GM21526 (cell line): ENCODE results near the gene IFFO2.
"Not testable (repeated sequence)": the region's sequence is repeated elsewhere in the genome, so short reads cannot be mapped to it uniquely, and the experiment has no call there.

Experiments
- ATAC-seq: cut with Tn5 transposase; IDR thresholded peaks from one replicate; pipeline ENCODE4 v1.9.1; 2021; ENCODE audit warnings: moderate library complexity; ENCODE audit not compliant: unreplicated experiment, low FRiP score

Gene IFFO2

DNA sequence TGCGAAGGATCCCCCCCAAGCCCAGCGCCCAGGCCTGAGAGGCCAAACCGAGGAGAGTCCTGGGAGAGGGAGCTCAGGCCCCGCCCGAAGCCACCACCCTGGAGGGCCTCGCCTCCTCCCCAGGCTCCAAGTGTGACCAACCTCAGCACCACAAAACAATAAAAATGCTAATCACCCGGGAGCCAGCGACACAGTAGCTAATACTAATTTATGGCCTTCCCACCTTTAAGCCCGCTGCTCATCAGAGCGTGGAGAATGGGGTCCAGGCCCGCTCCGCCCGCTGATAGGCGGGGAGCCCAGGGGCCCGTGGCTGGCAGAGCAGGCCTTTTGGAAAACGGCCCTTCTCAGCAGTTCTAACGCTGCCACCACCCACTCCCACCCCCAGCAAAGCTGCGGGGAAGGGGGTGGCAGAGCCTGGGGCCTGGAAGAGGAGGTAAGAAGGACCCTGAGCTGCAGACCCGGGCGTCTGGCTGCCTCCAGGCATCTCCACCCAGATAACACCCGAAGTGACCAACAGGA is 76.6 kb downstream of the IFFO2 start:
- no peak for ATAC-seq

DNA sequence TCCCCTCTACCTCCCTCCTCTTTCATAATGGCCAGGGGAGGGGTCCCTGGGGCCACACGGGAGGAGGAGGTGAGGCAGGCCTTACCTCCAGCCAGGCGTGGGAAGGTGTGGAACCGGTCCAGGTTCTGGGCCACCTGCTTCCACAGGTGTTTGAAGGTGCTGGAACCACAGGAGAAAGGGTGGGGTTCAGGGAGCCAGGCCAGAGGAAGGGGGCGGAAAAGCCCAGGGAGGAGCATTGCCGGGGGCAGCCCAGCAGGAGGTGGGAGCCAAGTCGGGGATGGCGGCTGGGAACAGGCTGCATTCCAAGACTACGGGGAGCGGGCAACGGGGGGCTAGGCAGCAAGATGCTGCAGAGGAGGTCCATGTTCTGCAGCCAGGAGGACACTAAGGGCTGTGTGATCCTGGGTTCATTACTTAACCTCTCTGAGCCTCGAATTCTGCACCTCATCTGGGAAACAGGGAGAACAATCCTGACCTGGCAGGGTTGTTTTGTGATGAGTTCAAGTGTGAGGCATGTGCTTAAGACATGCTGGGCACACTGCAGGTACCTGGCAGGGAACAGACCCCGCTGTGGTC is 77.2 kb downstream of the IFFO2 start:
- no peak for ATAC-seq

DNA sequence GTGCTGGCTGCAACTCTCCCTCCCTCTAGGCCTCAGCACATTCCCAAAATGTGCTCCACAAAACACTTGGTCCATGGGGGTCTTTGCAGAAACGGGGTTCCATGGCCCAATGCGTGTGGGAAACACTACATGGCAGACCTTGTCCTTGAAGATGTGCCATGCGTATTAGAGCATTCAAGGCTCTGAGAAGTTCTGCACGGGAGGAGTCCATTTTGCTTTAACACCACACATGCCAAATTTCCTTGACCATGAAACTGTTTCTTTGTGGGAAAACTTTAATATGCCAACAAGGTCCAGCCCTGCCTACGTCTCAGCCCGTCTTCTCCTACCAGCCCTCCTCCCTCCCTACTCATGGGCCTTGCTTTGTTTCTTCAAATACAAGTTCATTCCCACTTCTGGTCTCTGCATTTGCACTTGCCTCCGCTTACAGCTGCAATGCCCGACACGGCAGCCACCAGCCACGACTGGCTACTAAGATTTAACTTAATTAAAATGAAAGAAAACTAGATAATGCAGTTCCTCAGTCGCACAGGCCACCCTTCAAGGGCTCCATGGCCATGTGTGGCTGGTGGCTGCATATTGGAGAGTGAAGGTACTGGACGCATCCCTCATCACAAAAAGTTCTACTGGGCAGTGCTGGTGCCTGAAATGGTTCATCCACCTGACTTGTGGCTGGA is 77.8 kb downstream of the IFFO2 start:
- no peak for ATAC-seq

DNA sequence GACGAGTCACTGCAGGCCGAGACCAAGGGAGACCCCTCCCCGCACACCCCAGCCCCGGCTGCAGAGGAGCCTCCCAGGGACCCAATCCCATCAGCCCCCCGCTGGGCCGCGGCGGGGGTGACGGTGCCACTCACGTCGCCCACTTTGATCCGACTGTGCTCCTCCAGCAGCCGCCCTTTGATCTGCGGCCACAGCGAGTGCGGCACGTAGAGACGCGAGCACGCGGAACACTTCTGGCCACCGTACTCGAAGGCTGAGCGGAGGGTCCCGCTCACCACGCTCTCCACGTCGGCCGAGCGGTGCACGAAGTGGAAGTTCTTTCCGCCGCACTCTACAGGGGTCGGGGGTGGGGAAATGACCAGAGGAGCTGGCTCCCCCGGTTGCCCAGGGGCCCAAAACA is 79.2 kb downstream of the IFFO2 start:
- ATAC-seq, result no peak

GRCh38 chr1:18876210-18876609 is 80.3 kb downstream of the IFFO2 start:
- ATAC-seq, result no peak

DNA sequence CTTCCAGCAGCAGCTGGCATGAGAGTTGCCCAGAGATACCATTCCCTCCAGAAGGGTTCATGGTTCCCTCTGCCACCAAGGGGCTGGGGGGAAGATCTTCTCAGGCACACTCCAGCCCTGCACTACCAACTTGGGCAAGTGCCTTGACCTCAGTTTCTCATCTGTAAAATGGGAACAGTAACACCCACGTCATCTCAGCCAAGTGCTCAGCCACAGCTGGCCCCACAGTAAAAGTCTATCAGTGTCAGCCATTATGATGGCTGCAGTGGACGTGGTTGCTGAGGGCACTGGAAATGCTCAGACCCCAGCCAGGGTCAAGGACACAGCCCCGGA is 80.7 kb downstream of the IFFO2 start:
- no peak for ATAC-seq

- no peak for ATAC-seq
Measured at GRCh38 chr1:18875107-18875795, 81.2 kb downstream of the IFFO2 start.

DNA sequence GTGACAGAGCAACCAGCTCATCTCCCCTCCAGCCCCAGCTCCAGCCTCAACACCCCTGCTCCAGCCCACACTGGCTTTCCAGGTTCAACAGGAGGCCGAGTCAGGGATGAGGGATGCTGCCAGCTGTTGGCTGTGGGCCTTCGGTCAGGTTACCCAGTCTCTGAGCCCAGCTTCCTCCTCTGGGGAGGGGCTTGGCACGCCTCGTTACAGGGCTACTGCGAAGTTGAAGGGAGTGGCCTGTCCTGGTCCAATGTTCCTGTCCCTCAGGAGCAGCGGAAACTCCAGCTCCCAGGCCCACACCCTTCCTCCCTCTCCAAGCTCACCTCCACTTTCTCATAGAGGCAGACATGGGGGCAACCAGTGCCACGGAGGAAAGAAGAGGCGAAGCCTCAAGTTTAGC is 81.9 kb downstream of the IFFO2 start:
- ATAC-seq, result no peak

- ATAC-seq, result no peak
Measured at GRCh38 chr1:18874036-18874435, 82.4 kb downstream of the IFFO2 start.

- no peak for ATAC-seq
Measured at GRCh38 chr1:18872071-18872611, 84.3 kb downstream of the IFFO2 start.

DNA sequence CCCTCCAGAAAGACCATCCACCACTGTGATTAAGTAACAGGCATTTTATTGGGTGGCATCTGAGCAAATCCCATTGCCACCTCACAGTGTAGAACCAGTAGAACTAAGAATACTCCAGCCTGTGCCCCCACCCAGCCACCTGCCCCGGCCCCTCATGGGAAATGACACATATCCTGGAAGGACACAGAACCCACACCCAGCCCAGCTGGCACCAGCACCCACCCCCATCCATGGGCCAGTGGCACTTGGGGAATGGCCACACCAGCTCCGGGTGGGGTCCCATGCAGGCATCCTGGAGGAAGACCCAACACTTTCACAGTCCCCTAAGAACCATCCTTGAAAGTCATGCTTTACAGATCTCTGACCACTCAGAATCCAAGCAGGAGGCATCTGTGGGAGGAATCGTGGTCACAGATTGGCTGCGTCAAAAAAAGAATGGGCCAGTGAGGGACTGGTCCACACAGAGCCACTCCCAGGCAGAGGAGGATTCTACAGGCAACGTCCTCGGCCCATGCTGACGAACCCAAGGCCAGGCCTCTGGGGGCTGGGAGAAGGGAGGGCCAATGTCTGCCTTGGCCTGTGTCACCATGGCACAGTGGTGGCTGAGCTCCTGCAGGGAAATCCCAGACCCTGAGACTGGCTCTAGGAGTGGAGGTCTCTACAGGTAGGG is 84.9 kb downstream of the IFFO2 start:
- no peak for ATAC-seq

GRCh38 chr1:18870957-18871356 is 85.5 kb downstream of the IFFO2 start:
- no peak for ATAC-seq

- ATAC-seq, result not testable (repeated sequence)
Measured at GRCh38 chr1:18870595-18870865, 85.9 kb downstream of the IFFO2 start.

DNA sequence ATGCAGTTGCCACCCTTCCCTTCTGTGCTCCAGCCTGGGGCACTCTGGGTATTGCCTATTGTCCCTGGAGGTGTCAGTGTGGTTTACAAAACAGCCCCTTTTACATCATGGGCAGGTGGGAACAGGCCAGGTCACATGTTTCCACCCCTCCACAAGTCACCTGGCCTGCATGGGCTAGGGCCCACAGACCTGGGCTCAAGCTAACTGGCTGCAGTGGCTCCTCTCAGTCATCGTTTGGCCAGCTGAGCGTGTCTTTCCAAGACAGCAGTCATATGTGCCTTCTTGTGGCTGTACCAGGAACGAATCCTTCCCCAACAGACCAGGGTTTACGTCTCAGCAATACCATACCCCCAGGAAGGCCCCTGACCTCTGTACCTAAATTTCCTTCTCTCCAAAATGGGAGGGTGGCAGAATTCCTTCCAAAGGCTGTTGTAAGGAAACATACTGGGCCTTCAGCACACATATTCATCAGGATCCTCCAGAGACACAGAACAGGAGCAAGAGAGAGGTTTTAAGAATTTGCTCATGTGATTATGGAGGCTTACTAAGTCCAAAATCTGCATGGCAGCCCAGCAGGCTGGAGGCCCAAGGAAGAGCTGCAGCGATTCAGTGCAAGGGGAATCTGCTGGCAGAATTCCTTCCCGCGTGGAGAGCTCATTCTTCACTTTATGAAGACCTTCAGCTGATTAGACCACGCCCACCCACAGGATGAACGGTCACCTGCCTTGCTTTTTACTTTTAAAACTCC is 86.5 kb downstream of the IFFO2 start:
- ATAC-seq, result no peak

- no peak for ATAC-seq
Measured at GRCh38 chr1:18868801-18869424, 87.6 kb downstream of the IFFO2 start.

GRCh38 chr1:18868354-18868753 is 88.1 kb downstream of the IFFO2 start:
- ATAC-seq, result no peak

GRCh38 chr1:18866846-18867245 is 89.6 kb downstream of the IFFO2 start:
- no peak for ATAC-seq

DNA sequence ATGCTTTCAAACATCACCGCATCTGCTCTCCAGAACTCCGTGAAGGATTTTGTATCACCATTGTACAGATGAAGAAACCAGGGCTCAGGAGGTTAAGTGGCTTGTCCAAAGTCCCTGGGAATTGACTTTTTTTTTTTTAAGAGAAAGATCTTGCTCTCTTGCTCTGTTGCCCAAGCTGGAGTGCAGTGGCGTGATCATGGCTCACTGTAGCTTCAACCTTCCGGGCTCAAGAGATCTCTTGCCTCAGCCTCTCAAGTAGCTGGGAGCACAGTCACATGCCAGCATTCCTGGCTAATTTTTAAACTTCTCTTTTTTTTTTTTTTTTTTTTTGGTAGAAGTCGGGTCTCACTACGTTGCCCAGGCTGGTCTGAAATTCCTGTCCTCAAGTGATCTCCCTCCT is 90.2 kb downstream of the IFFO2 start:
- ATAC-seq, result no peak

DNA sequence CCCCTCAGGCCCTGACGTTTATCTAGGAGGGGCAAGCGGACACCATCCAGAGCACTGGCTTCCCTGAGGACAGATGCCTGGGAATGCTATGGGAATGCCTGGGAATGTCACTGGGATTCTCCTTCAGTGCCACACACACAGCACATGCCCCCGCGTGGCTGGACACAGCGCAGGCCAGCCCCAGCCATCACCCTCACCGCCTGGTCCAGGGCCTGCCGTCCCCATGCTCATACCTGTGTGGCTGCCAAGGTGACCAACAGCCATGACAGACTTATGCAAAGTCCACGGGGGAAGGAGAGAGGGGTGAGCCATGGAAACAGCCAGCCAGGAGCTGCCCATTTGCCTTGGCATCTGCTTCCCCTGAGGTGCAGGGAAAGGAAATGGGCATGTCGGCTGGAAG is 91.3 kb downstream of the IFFO2 start:
- ATAC-seq, result no peak

DNA sequence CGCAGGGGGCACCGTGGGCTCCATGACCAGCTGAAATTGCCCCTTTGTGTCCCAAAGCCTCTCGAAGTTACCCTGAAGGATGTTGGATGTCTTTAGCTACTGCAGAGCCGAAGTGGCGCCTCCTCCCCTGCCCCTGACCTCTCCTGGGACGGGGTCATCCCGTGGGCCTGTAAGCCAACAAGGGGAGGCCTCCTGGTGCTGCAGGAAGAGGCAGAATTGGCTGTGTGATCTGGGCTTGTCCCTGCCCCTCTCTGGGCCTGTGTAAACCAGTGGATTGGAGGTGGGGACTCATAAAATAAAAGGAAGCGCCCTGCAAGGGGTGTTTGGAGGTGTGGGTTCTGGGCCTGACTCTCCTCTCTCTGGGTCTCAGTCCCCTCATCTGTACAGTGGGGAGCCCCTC is 94.9 kb downstream of the IFFO2 start:
- no peak for ATAC-seq
